ENCODE measurements around the gene MOB3A. TPM values are rescaled to one million over a fixed set of nuclear protein-coding genes. Genes with fewer than 3 reads are reported as not detected.

Gene MOB3A
- total and polyA plus RNA-seq, 2 of the 13 experiments (the other 11 are each of a cell fraction or from before 2014, with no cell fraction given) = 3.5 to 17.8 TPM

DNA sequence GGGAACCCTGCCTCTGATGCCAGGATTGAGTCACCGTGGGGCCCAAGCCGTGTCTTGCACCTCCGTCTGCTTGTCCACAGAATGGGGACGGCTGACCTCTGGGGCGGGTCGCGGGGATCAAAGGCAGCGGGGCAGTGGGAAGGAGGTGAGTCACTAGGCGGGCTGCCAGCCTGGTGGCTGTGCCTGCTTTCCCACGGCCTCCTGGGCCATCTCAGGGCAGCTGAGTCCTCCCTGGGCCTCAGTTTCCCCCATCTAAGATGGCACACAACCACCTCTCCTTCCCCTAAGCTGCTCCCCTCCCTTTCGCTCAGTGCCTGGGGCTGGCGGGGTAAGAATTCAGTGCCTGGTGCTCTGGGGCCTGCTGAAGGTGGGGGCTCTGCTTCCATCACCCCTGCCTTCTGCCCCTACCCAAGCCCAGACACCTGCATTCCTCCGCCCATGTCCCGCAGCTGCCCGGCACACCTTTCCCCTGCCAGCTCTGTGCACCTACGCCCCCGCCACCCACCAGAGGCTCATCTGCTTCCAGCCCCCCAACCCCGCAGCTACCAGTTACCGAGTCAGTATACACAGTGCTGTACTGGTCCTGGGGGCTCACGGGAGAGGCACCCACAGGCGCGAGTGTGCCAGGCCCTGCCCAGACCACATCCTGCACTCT, 48.5 kb downstream of the MOB3A start (continued):
- TF ChIP-seq JUNB (CRISPR knock-in tag; IDR thresholded peaks at IDR 0.05; ENCODE audit: borderline replicate concordance) (peak; percentile 73; the same call in 1 of the 2 replicates), TCF7 (IDR thresholded peaks at IDR 0.05; ENCODE audit: low read depth) (peak; percentile 78), EP300 (IDR thresholded peaks at IDR 0.05; ENCODE audit: low read depth in 2 of 2, low read length in 2 of 2) (peak in 1 of 2 experiments; percentile 44; a peak in 1 of 4 replicates), EP300 (CRISPR knock-in tag; IDR thresholded peaks at IDR 0.05; ENCODE audit: borderline replicate concordance) (no peak), AGO2 (optimal IDR thresholded peaks at IDR 0.05; ENCODE audit: low read depth, low read length) (peak; percentile 53), NCOA1 (CRISPR knock-in tag; IDR thresholded peaks at IDR 0.05) (no peak), NONO (IDR thresholded peaks at IDR 0.05) (no peak), NONO (CRISPR knock-in tag; conservative IDR thresholded peaks at IDR 0.05) (no peak), YY1 (IDR thresholded peaks at IDR 0.05; ENCODE audit: insufficient read depth, insufficient replicate concordance, low read depth, low read length) (no peak), PHF5A (CRISPR knock-in tag; IDR thresholded peaks at IDR 0.05; ENCODE audit: low read depth, unreplicated experiment) (no peak), FOXA3 (CRISPR knock-in tag; IDR thresholded peaks at IDR 0.05) (peak; percentile 13; the same call in 1 of the 2 replicates), NR2F2 (IDR thresholded peaks at IDR 0.05; ENCODE audit: borderline replicate concordance, low read depth) (peak; percentile 53; the same call in 1 of the 2 replicates), NR2F6 (IDR thresholded peaks at IDR 0.05) (peak; percentile 79), NR2F6 (CRISPR knock-in tag; IDR thresholded peaks at IDR 0.05) (peak; percentile 87), RXRA (CRISPR knock-in tag; IDR thresholded peaks at IDR 0.05) (peak; percentile 86), ZNF768 (CRISPR knock-in tag; IDR thresholded peaks at IDR 0.05) (no peak), POLR2AphosphoS2 (IDR thresholded peaks at IDR 0.05; ENCODE audit: low read depth, low read length) (no peak), HMG20A (CRISPR knock-in tag; IDR thresholded peaks at IDR 0.05; ENCODE audit: borderline replicate concordance) (peak; percentile 46; the same call in 1 of the 2 replicates), U2AF1 (optimal IDR thresholded peaks at IDR 0.05; ENCODE audit: low read depth, low read length) (no peak), SAP130 (CRISPR knock-in tag; IDR thresholded peaks at IDR 0.05; ENCODE audit: low read depth) (peak; percentile 44; the same call in 1 of the 2 replicates), ZNF629 (CRISPR knock-in tag; conservative IDR thresholded peaks at IDR 0.05) (peak; percentile 41; the same call in 1 of the 2 replicates)
- TF ChIP-seq, protein P1, sequence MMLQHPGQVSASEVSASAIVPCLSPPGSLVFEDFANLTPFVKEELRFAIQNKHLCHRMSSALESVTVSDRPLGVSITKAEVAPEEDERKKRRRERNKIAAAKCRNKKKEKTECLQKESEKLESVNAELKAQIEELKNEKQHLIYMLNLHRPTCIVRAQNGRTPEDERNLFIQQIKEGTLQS (CRISPR knock-in tag; IDR thresholded peaks at IDR 0.05) = peak; percentile 50; the same call in 1 of the 2 replicates
- TF ChIP-seq, protein P2, sequence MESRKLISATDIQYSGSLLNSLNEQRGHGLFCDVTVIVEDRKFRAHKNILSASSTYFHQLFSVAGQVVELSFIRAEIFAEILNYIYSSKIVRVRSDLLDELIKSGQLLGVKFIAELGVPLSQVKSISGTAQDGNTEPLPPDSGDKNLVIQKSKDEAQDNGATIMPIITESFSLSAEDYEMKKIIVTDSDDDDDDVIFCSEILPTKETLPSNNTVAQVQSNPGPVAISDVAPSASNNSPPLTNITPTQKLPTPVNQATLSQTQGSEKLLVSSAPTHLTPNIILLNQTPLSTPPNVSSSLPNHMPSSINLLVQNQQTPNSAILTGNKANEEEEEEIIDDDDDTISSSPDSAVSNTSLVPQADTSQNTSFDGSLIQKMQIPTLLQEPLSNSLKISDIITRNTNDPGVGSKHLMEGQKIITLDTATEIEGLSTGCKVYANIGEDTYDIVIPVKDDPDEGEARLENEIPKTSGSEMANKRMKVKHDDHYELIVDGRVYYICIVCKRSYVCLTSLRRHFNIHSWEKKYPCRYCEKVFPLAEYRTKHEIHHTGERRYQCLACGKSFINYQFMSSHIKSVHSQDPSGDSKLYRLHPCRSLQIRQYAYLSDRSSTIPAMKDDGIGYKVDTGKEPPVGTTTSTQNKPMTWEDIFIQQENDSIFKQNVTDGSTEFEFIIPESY (CRISPR knock-in tag; IDR thresholded peaks at IDR 0.05) = peak; percentile 99

Data from HepG2 (cell line).